ENCODE data around the gene ATP2C1. TPM values are rescaled to one million over a fixed set of nuclear protein-coding genes. Genes with fewer than 3 reads are reported as not detected.

Gene ATP2C1
- total RNA-seq, 6 experiments from 2014 or later, result 19.2 to 44.0 (median 27.5) TPM

DNA sequence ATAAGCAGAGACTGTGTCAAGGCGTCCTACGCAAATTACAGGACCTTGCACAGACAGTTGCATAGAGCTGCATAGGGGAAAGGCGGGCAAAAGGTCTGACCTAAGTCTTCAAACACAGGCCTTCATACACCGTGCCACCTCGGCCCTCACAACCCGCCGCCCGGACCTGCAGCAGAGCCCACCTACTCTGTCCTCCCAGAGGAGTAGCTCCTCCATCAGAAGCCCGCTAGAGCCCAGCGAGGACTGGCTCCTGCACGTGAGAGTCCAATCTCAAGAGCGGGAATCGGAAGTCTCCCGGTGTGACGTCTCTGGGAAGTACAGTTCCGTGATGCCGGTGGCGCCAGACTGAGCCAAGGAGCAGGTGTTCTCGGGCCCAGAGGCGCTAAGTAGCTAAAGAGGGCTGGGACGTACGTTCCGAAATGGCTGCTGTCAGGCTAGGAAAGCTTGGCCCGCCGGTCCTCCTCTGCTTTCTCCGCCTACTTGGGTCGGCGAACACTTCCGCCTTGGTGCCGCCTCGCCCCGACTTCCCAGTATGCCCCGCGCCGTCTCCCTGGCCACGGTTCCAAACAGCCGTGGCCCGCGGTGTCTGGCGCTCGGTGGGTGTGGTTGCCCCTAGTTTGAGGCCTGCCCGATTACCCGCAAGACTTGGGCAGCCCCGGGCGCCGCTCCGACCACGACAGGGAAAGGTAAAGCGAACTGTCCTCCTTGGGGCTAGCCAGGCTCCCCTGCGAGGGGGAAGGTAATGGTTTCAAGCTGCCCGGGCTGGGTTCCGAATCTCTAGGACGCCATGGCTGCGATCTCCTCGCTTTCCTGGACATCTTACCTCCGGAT lies 132.7 kb downstream of the ATP2C1 start, which contains the start of the genes ASTE1 and NEK11:
ASTE1 (minus strand) TSS at position 505 of the 831 bp plus-strand sequence. CDS start 1,519 bp downstream, outside the sequence.
NEK11 (plus strand) TSS at position 557 of the 831 bp plus-strand sequence. CDS start 2,832 bp downstream, outside the sequence.
- ATAC-seq, result peak; percentile 99 to 100 (median 99)
- DNase-seq, result peak; percentile 91 to 94 (median 93)
- Histone ChIP-seq H3K27ac (peak within 1 kb of the TSS; percentile 61 to 77 (median 63)), H3K9me3 (no peaks in the 10 kb centered on the region), H3K4me3 (peak within 1 kb of the TSS; percentile 62 to 81 (median 77)), H3K27me3 (no peaks in the 10 kb centered on the region), H3K4me1 (peaks cover 0 to 9% (median 0%) of the 10 kb centered on the region in 4 donors), H3K36me3 (peaks cover 0 to 6% (median 0%) of the 10 kb centered on the region in 4 donors)
- intact Hi-C loops (cut with DNase I), result no loop called here
- 0% methylated on average over 9 of the region's 56 CpGs for WGBS (ENCODE audit: insufficient coverage, low coverage, low lambda C conversion rate, missing lambda C conversion rate)
- no peak for TF ChIP-seq CTCF (IDR thresholded peaks at IDR 0.05)
- peak; percentile 46 for TF ChIP-seq POLR2A (IDR thresholded peaks at IDR 0.05)

- 90% methylated on average over 3 of the region's 3 CpGs for WGBS (ENCODE audit: insufficient coverage, low coverage, low lambda C conversion rate, missing lambda C conversion rate)
Measured at GRCh38 chr3:131028844-131029243, 135.0 kb downstream of the ATP2C1 start.

GRCh38 chr3:131031660-131032059 lies 137.8 kb downstream of the ATP2C1 start:
- Histone ChIP-seq H3K36me3 (no peaks in the 10 kb centered on the region), H3K9me3 (no peaks in the 10 kb centered on the region), H3K27ac (no peak overlapping the region), H3K4me3 (no peak overlapping the region), H3K4me1 (no peaks in the 10 kb centered on the region), H3K27me3 (no peaks in the 10 kb centered on the region)
- ATAC-seq (no peak), DNase-seq (no peak)
- WGBS (ENCODE audit: insufficient coverage, low coverage, low lambda C conversion rate, missing lambda C conversion rate), result 63% methylated on average over 3 of the region's 3 CpGs
- TF ChIP-seq CTCF (IDR thresholded peaks at IDR 0.05), result no peak
- no peak for TF ChIP-seq POLR2A (IDR thresholded peaks at IDR 0.05)
- intact Hi-C loops (cut with DNase I), result no loop called here

More at GRCh38 chr3:131028844-131029243, 135.0 kb downstream of the ATP2C1 start:
- TF ChIP-seq POLR2A (IDR thresholded peaks at IDR 0.05), result no peak
- no peak for TF ChIP-seq CTCF (IDR thresholded peaks at IDR 0.05)
- H3K27me3 ChIP-seq, result no peaks in the 10 kb centered on the region
- H3K4me3 ChIP-seq, result no peak overlapping the region
- H3K27ac ChIP-seq, result no peak overlapping the region
- intact Hi-C loops (cut with DNase I), result no loop called here
- no peak for ATAC-seq
- H3K4me1 ChIP-seq, result peaks cover 0 to 9% (median 0%) of the 10 kb centered on the region in 4 donors
- no peak for DNase-seq
- no peaks in the 10 kb centered on the region for H3K36me3 ChIP-seq
- no peaks in the 10 kb centered on the region for H3K9me3 ChIP-seq

- Histone ChIP-seq H3K36me3 (no peaks in the 10 kb centered on the region), H3K9me3 (no peaks in the 10 kb centered on the region), H3K27ac (no peak overlapping the region), H3K4me3 (no peak overlapping the region), H3K27me3 (no peaks in the 10 kb centered on the region), H3K4me1 (no peaks in the 10 kb centered on the region)
- TF ChIP-seq POLR2A (IDR thresholded peaks at IDR 0.05), result no peak
- TF ChIP-seq CTCF (IDR thresholded peaks at IDR 0.05), result peak; percentile 48 to 66 (median 65)
- intact Hi-C loops (cut with DNase I), result no loop called here
- DNase-seq, result no peak
- 11% methylated on average over 1 of the region's 1 CpG for WGBS (ENCODE audit: insufficient coverage, low coverage, low lambda C conversion rate, missing lambda C conversion rate)
- peak; percentile 33 to 66 (median 55) for ATAC-seq
Measured at GRCh38 chr3:131033480-131034080, 139.7 kb downstream of the ATP2C1 start.
